Prostate gland (tissue), 2 donors: ENCODE data around the gene STOX2. TPM values are rescaled to one million over a fixed set of nuclear protein-coding genes. Genes with fewer than 3 reads are reported as not detected.

Source experiments
- DNase-seq: peaks from one replicate; pipeline ENCODE4 v3.0.0-alpha.2; 2019; ENCODE audit warnings: low spot score
- H3K27ac ChIP-seq, 2 donors: fragments of 200-600 bp; sonication (generic); 2 replicates each; pipeline ENCODE4 v1.5.1; 2017 to 2019
- H3K27me3 ChIP-seq: fragments of 200-600 bp; sonication (generic); replicated peaks from 2 replicates; pipeline ENCODE4 v1.5.1; 2019; ENCODE audit not compliant: insufficient read depth
- H3K36me3 ChIP-seq, 2 donors: fragments of 200-600 bp; sonication (generic); 1 replicate in 1 of 2; 2 replicates in 1 of 2; pipeline versions ENCODE4 v1.5.1 to v1.8.1; 2017 to 2019
- H3K4me1 ChIP-seq: fragments of 200-600 bp; sonication (generic); replicated peaks from 2 replicates; pipeline ENCODE4 v1.5.1; 2019
- H3K4me3 ChIP-seq, 2 donors: fragments of 200-600 bp; sonication (generic); 2 replicates each; pipeline ENCODE4 v1.5.1; 2017 to 2019
- H3K9me3 ChIP-seq: fragments of 200-600 bp; sonication (generic); 2 replicates; pipeline ENCODE4 v1.5.1; 2017
- POLR2A ChIP-seq: fragments of 450-650 bp; IDR thresholded peaks from one replicate; pipeline ENCODE4 v1.6.1; 2016; ENCODE audit warnings: antibody characterized with exemption, mild to moderate bottlenecking
- POLR2AphosphoS5 ChIP-seq: sonication (generic); formaldehyde crosslinking; IDR thresholded peaks from one replicate; pipeline ENCODE4 v1.6.1; 2017; ENCODE audit warnings: antibody characterized with exemption
- WGBS: methylation state at CpG from one replicate; pipeline ENCODE4 v1.1.5; 2018; 5-methylcytosine and 5-hydroxymethylcytosine counted together
- intact Hi-C: fragments of 100-400 bp; cut with DNase I; formaldehyde crosslinking; loops from one replicate; pipeline ENCODE4 v1.14.2; 2022
- total RNA-seq, 2 donors: library from RNA; depleted of rRNA; stranded (reverse); fragments of >200 nt; gene quantifications; one replicate each; pipeline ENCODE4 v1.1.0, GENCODE V29; 2016
- TF ChIP-seq, protein P1 (sequence below), 4 experiments: fragments of 200-600 bp in 2 of 4; fragments of 450-650 bp in 2 of 4; sonication (generic) in 2 of 4; IDR thresholded peaks; 1 replicate in 3 of 4; 2 replicates in 1 of 4; pipeline ENCODE4 v1.5.1; 2016 to 2019; ENCODE audit warnings: antibody characterized with exemption in 4 of 4, mild to moderate bottlenecking in 2 of 4, moderate library complexity in 2 of 4

Gene STOX2
- total RNA-seq, 2 donors from 2014 or later: 12.9 to 14.9 TPM

- intact Hi-C loops: no loop called here
- no peak for DNase-seq
- Histone ChIP-seq H3K27ac (no peak overlapping the region), H3K36me3 (no peaks in the 10 kb centered on the region), H3K4me1 (no peaks in the 10 kb centered on the region), H3K27me3 (no peaks in the 10 kb centered on the region), H3K9me3 (no peaks in the 10 kb centered on the region), H3K4me3 (no peak overlapping the region)
- TF ChIP-seq, protein P1, sequence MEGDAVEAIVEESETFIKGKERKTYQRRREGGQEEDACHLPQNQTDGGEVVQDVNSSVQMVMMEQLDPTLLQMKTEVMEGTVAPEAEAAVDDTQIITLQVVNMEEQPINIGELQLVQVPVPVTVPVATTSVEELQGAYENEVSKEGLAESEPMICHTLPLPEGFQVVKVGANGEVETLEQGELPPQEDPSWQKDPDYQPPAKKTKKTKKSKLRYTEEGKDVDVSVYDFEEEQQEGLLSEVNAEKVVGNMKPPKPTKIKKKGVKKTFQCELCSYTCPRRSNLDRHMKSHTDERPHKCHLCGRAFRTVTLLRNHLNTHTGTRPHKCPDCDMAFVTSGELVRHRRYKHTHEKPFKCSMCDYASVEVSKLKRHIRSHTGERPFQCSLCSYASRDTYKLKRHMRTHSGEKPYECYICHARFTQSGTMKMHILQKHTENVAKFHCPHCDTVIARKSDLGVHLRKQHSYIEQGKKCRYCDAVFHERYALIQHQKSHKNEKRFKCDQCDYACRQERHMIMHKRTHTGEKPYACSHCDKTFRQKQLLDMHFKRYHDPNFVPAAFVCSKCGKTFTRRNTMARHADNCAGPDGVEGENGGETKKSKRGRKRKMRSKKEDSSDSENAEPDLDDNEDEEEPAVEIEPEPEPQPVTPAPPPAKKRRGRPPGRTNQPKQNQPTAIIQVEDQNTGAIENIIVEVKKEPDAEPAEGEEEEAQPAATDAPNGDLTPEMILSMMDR (IDR thresholded peaks at IDR 0.05): no peak
- TF ChIP-seq POLR2A (no peak), POLR2AphosphoS5 (no peak)
- 87% methylated on average over 11 of the region's 11 CpGs for WGBS
Measured at GRCh38 chr4:184030036-184030435, 124.9 kb downstream of the STOX2 start.

GRCh38 chr4:184030764-184031163 lies 125.7 kb downstream of the STOX2 start:
- no peaks in the 10 kb centered on the region for H3K9me3 ChIP-seq
- WGBS: 84% methylated on average over 1 of the region's 1 CpG
- H3K4me1 ChIP-seq: no peaks in the 10 kb centered on the region

DNA sequence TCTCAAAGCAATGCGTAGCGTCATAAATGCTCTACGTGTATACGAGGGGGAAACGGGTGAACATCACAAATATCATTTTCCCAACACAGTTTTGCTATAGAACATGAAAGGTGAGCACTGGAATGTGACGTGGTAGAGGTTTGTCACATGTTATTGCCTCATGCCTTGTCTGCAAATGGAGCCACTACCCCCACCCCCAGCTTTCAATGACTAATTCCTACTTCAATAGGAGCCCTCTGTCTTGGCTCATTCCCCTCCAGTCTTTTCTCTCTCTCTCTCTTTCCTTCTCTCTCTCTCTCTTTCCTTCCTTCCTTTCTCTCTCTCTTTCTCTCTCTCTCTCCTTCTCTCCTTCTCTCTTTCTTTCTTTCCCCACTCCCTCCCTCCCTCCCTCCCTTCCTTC lies 127.0 kb downstream of the STOX2 start:
- 96% methylated on average over 6 of the region's 6 CpGs for WGBS
- no peaks in the 10 kb centered on the region for H3K36me3 ChIP-seq
- no peaks in the 10 kb centered on the region for H3K27me3 ChIP-seq
- DNase-seq: no peak
- no peaks in the 10 kb centered on the region for H3K4me1 ChIP-seq
- H3K9me3 ChIP-seq: no peaks in the 10 kb centered on the region
- no peak overlapping the region for H3K4me3 ChIP-seq
- H3K27ac ChIP-seq: no peak overlapping the region
- intact Hi-C loops: no loop called here
- TF ChIP-seq, protein P1 (IDR thresholded peaks at IDR 0.05): no peak
- TF ChIP-seq POLR2A: no peak

More at GRCh38 chr4:184030764-184031163, 125.7 kb downstream of the STOX2 start:
- Histone ChIP-seq H3K4me3 (no peak overlapping the region), H3K36me3 (no peaks in the 10 kb centered on the region), H3K27me3 (no peaks in the 10 kb centered on the region), H3K27ac (no peak overlapping the region)
- TF ChIP-seq POLR2AphosphoS5: no peak
- TF ChIP-seq, protein P1 (IDR thresholded peaks at IDR 0.05): no peak
- TF ChIP-seq POLR2A: no peak
- DNase-seq: no peak
- intact Hi-C loops: no loop called here

- H3K27ac ChIP-seq: no peak overlapping the region
- no peaks in the 10 kb centered on the region for H3K4me1 ChIP-seq
- no peak for DNase-seq
- H3K9me3 ChIP-seq: no peaks in the 10 kb centered on the region
- intact Hi-C loops: no loop called here
- H3K4me3 ChIP-seq: no peak overlapping the region
- H3K36me3 ChIP-seq: no peaks in the 10 kb centered on the region
- TF ChIP-seq POLR2AphosphoS5 (no peak), POLR2A (no peak)
- TF ChIP-seq, protein P1 (IDR thresholded peaks at IDR 0.05): no peak
- 32% methylated on average over 22 of the region's 22 CpGs for WGBS
- peaks cover 5% of the 10 kb centered on the region for H3K27me3 ChIP-seq
Measured at GRCh38 chr4:184039963-184040383, 134.9 kb downstream of the STOX2 start.

- WGBS: 90% methylated on average over 10 of the region's 10 CpGs
- no peak for DNase-seq
- TF ChIP-seq POLR2A (no peak), POLR2AphosphoS5 (no peak)
- TF ChIP-seq, protein P1 (IDR thresholded peaks at IDR 0.05): no peak
Measured at GRCh38 chr4:184041156-184041555, 136.0 kb downstream of the STOX2 start.

More at GRCh38 chr4:184041156-184041555, 136.0 kb downstream of the STOX2 start:
- Histone ChIP-seq H3K27ac (no peak overlapping the region), H3K4me1 (no peaks in the 10 kb centered on the region), H3K27me3 (peaks cover 5% of the 10 kb centered on the region), H3K4me3 (no peak overlapping the region), H3K36me3 (no peaks in the 10 kb centered on the region), H3K9me3 (no peaks in the 10 kb centered on the region)
- intact Hi-C loops: no loop called here
